GM12891 (cell line): ENCODE results near the gene TMPRSS15.

Experiments used
- POLR2A ChIP-seq: IDR thresholded peaks from 2 replicates; pipeline ENCODE4 v1.6.1; 2011; ENCODE audit warnings: low read depth, low read length, control low read depth
- POLR2AphosphoS5 ChIP-seq: IDR thresholded peaks from 2 replicates; pipeline ENCODE4 v1.6.1; 2011; ENCODE audit warnings: low read depth, low read length, control low read depth

- TF ChIP-seq POLR2AphosphoS5 = no peak
- no peak for TF ChIP-seq POLR2A
These were observed 151.3 kb downstream of the TMPRSS15 start for GRCh38 chr21:18252256-18252655.
